Activated CD4-positive, alpha-beta T cell treated with anti-CD3 and anti-CD28 coated beads, Interleukin-2, amount 50 U/mL, for 16 hours (primary cell): Measurements from ENCODE around the gene RBM33.
A peak's percentile ranks its signal among the peaks of the same experiment; 100 is the strongest.

Experiments used
- DNase-seq: peaks from one replicate; pipeline ENCODE4 v3.0.0-alpha.2; 2020

RBM33 gene

GRCh38 chr7:155800301-155800700 lies 155.8 kb downstream of the RBM33 start:
- DNase-seq, result no peak

- DNase-seq, result no peak
These were observed 156.3 kb downstream of the RBM33 start for GRCh38 chr7:155800741-155801267.

GRCh38 chr7:155802291-155802690 lies 157.8 kb downstream of the RBM33 start:
- no peak for DNase-seq

- DNase-seq, result no peak
These were observed 158.5 kb downstream of the RBM33 start for GRCh38 chr7:155802906-155803417.

- no peak for DNase-seq
These were observed 159.2 kb downstream of the RBM33 start for GRCh38 chr7:155803418-155804376.

- no peak for DNase-seq
These were observed 160.0 kb downstream of the RBM33 start for GRCh38 chr7:155804431-155804831.

GRCh38 chr7:155804897-155805825 lies 160.7 kb downstream of the RBM33 start:
- peak; percentile 56 for DNase-seq

- DNase-seq, result no peak
These were observed 161.3 kb downstream of the RBM33 start for GRCh38 chr7:155805826-155806095.

- no peak for DNase-seq
These were observed 161.8 kb downstream of the RBM33 start for GRCh38 chr7:155806096-155806871.

GRCh38 chr7:155807065-155807671 lies 162.7 kb downstream of the RBM33 start:
- no peak for DNase-seq

GRCh38 chr7:155807789-155808548 lies 163.5 kb downstream of the RBM33 start:
- no peak for DNase-seq

GRCh38 chr7:155808549-155809331 lies 164.3 kb downstream of the RBM33 start:
- DNase-seq, result no peak

GRCh38 chr7:155809332-155809946 lies 165.0 kb downstream of the RBM33 start:
- no peak for DNase-seq

- no peak for DNase-seq
These were observed 165.7 kb downstream of the RBM33 start for GRCh38 chr7:155809947-155810769.

- DNase-seq, result no peak
These were observed 166.5 kb downstream of the RBM33 start for GRCh38 chr7:155810770-155811559.

GRCh38 chr7:155811560-155811894 lies 167.1 kb downstream of the RBM33 start:
- DNase-seq, result no peak

- DNase-seq, result no peak
These were observed 167.7 kb downstream of the RBM33 start, which contains the start of gene SHH for GRCh38 chr7:155811895-155812761. TSS of gene SHH (minus strand) at chr7:155812463. CDS start at chr7:155812122, 341 bp downstream.
